ENCODE results near the gene ZBTB47. TPM values are rescaled to one million over a fixed set of nuclear protein-coding genes. Genes with fewer than 3 reads are reported as not detected.

ZBTB47 gene
- total RNA-seq, 1 donor from 2014 or later: 20.5 TPM

- no peak for DNase-seq (ENCODE audit: low spot score)
- Mint-ChIP-seq H3K9me3 (ENCODE audit: unreplicated experiment) (no peaks in the 10 kb centered on the region), H3K27ac (ENCODE audit: unreplicated experiment) (no peak overlapping the region), H3K4me3 (ENCODE audit: unreplicated experiment) (peak overlapping the region; percentile 58), H3K4me1 (ENCODE audit: unreplicated experiment) (peaks cover 18% of the 10 kb centered on the region), H3K27me3 (ENCODE audit: unreplicated experiment) (peaks cover 28% of the 10 kb centered on the region), H3K36me3 (ENCODE audit: low read depth, unreplicated experiment) (peaks cover 13% of the 10 kb centered on the region)
- no peak for TF ChIP-seq CTCF (IDR thresholded peaks at IDR 0.05; ENCODE audit: unreplicated experiment)
These were observed 6.7 kb downstream of the ZBTB47 start for GRCh38 chr3:42660131-42660715.

GRCh38 chr3:42660898-42661297 is 7.4 kb downstream of the ZBTB47 start:
- Mint-ChIP-seq H3K4me3 (ENCODE audit: unreplicated experiment) (no peak overlapping the region), H3K27ac (ENCODE audit: unreplicated experiment) (no peak overlapping the region), H3K36me3 (ENCODE audit: low read depth, unreplicated experiment) (peaks cover 13% of the 10 kb centered on the region), H3K9me3 (ENCODE audit: unreplicated experiment) (no peaks in the 10 kb centered on the region), H3K4me1 (ENCODE audit: unreplicated experiment) (peaks cover 16% of the 10 kb centered on the region), H3K27me3 (ENCODE audit: unreplicated experiment) (peaks cover 28% of the 10 kb centered on the region)
- TF ChIP-seq CTCF (IDR thresholded peaks at IDR 0.05; ENCODE audit: unreplicated experiment): no peak
- no peak for DNase-seq (ENCODE audit: low spot score)

- peaks cover 11% of the 10 kb centered on the region for H3K4me1 Mint-ChIP-seq (ENCODE audit: unreplicated experiment)
- peaks cover 23% of the 10 kb centered on the region for H3K27me3 Mint-ChIP-seq (ENCODE audit: unreplicated experiment)
- DNase-seq (ENCODE audit: low spot score): no peak
- H3K36me3 Mint-ChIP-seq (ENCODE audit: low read depth, unreplicated experiment): peaks cover 13% of the 10 kb centered on the region
- no peak for TF ChIP-seq CTCF (IDR thresholded peaks at IDR 0.05; ENCODE audit: unreplicated experiment)
- H3K27ac Mint-ChIP-seq (ENCODE audit: unreplicated experiment): no peak overlapping the region
- no peaks in the 10 kb centered on the region for H3K9me3 Mint-ChIP-seq (ENCODE audit: unreplicated experiment)
- H3K4me3 Mint-ChIP-seq (ENCODE audit: unreplicated experiment): peak overlapping the region; percentile 51
These were observed 8.1 kb downstream of the ZBTB47 start for GRCh38 chr3:42661593-42662022.

GRCh38 chr3:42662037-42662812 is 8.7 kb downstream of the ZBTB47 start:
- peaks cover 13% of the 10 kb centered on the region for H3K36me3 Mint-ChIP-seq (ENCODE audit: low read depth, unreplicated experiment)
- no peaks in the 10 kb centered on the region for H3K9me3 Mint-ChIP-seq (ENCODE audit: unreplicated experiment)
- no peak for DNase-seq (ENCODE audit: low spot score)
- H3K4me1 Mint-ChIP-seq (ENCODE audit: unreplicated experiment): peaks cover 11% of the 10 kb centered on the region
- no peak overlapping the region for H3K4me3 Mint-ChIP-seq (ENCODE audit: unreplicated experiment)
- no peak overlapping the region for H3K27ac Mint-ChIP-seq (ENCODE audit: unreplicated experiment)
- H3K27me3 Mint-ChIP-seq (ENCODE audit: unreplicated experiment): peaks cover 22% of the 10 kb centered on the region
- no peak for TF ChIP-seq CTCF (IDR thresholded peaks at IDR 0.05; ENCODE audit: unreplicated experiment)
